Activated naive CD8-positive, alpha-beta T cell treated with anti-CD3 and anti-CD28 coated beads for 36 hours (primary cell): ENCODE results near the gene PFAS. TPM values are rescaled to one million over a fixed set of nuclear protein-coding genes. Genes with fewer than 3 reads are reported as not detected.

Experiments used
- DNase-seq: peaks from one replicate; pipeline ENCODE4 v3.0.0; 2021
- H3K27ac Mint-ChIP-seq: one replicate; pipeline ENCODE4 v1.8.0; 2022; ENCODE audit warnings: mild to moderate bottlenecking, moderate library complexity, mixed read lengths
- H3K27me3 Mint-ChIP-seq: one replicate; pipeline ENCODE4 v1.8.0; 2022; ENCODE audit warnings: mild to moderate bottlenecking, mixed read lengths
- H3K36me3 Mint-ChIP-seq: one replicate; pipeline ENCODE4 v1.8.0; 2021; ENCODE audit warnings: mild to moderate bottlenecking, mixed read lengths
- H3K4me1 Mint-ChIP-seq: one replicate; pipeline ENCODE4 v1.8.0; 2021; ENCODE audit warnings: mixed read lengths
- H3K4me3 Mint-ChIP-seq: one replicate; pipeline ENCODE4 v1.8.0; 2022; ENCODE audit warnings: mild to moderate bottlenecking, moderate library complexity, mixed read lengths
- H3K9me3 Mint-ChIP-seq: one replicate; pipeline ENCODE4 v1.8.0; 2022; ENCODE audit warnings: mixed read lengths
- total RNA-seq, 2 experiments: library from RNA; stranded (reverse); gene quantifications; one replicate each; pipeline ENCODE4 v1.2.3, GENCODE V29; 2021

Gene PFAS
- total RNA-seq, 2 experiments from 2014 or later, result 187 to 192 TPM

DNA sequence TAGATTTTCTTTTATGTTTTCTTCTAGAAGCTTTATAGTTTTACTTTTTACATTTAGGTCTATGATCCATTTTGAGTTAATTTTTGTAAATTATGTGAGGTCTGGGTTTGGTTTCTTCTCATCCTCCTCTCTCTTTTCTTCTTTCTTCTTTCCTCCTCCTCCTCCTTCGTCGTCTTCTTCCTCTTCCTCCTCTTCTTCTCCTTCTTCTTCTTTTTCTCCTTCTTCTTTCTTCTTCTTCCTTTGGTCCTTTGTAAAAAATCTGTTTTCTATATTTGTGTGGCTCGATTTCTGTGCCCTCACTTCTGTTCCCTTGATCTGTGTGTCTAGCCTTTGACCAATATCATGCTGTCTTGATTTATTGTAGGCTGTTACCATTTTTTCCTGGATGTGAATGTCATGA lies 51.1 kb downstream of the PFAS start:
- H3K36me3 Mint-ChIP-seq, result no peaks in the 10 kb centered on the region
- no peaks in the 10 kb centered on the region for H3K9me3 Mint-ChIP-seq
- H3K27me3 Mint-ChIP-seq, result no peaks in the 10 kb centered on the region
- no peak overlapping the region for H3K27ac Mint-ChIP-seq
- DNase-seq, result no peak
- H3K4me1 Mint-ChIP-seq, result no peaks in the 10 kb centered on the region
- no peak overlapping the region for H3K4me3 Mint-ChIP-seq

DNA sequence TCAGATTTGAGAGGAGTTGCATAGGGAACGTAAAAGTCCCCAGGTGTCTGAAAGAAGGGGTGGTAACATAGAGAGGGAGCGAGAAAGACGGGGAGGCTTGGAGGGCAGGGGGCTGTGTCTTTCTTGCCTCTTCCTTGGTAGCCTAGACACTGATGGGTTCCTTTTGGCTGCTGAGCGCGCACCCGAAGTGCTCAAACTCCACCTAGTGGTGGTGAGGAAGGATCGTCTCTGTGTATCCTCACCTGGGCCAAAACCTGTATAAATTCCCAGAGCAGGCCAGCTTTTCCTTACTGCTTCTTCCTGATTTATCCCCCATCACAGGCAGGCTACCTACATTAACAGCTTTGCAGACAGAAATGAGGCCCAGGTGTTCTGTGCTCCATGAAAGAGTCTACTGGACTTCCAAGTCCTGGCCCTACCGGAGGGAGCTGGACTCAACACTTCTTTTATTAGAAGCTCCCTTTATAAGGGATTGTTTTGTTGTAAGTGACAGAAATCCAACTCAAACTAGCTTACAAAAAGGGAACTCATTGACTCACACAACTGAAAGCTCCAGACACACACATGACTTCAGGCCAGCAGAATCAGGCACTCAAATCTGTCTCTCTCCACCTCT lies 51.6 kb downstream of the PFAS start:
- Mint-ChIP-seq H3K27ac (no peak overlapping the region), H3K4me3 (no peak overlapping the region), H3K4me1 (no peaks in the 10 kb centered on the region), H3K36me3 (no peaks in the 10 kb centered on the region), H3K9me3 (no peaks in the 10 kb centered on the region), H3K27me3 (no peaks in the 10 kb centered on the region)
- DNase-seq, result peak; percentile 54

DNA sequence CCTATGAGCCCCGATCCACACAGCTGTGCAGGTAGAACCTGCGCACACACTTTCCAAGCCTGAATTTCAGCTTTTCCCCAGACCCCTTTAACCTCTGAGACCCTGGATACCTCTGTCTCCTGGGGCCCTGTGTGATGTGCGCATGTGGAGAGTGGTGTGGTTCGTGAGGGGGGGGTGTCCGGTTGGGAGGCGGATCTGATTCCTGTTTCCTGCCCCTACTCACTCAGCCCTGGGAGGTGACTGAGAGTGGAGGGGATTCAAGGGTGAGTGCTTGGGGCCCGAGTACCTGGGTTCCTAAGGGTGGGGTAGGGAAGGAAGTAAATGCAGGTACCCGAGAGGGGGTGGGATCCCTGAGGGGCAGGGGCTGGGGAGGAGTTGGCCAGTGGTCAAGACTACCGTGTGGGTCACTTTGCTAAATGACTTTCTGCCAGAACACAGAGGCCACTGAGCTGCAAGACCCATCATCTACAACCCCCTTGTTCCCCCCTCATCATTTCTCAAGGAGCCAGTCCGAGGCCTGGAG lies 61.6 kb downstream of the PFAS start:
- no peak for DNase-seq
- no peak overlapping the region for H3K27ac Mint-ChIP-seq
- H3K9me3 Mint-ChIP-seq, result no peaks in the 10 kb centered on the region
- H3K36me3 Mint-ChIP-seq, result no peaks in the 10 kb centered on the region
- peaks cover 23% of the 10 kb centered on the region for H3K27me3 Mint-ChIP-seq
- no peak overlapping the region for H3K4me3 Mint-ChIP-seq
- no peaks in the 10 kb centered on the region for H3K4me1 Mint-ChIP-seq

DNA sequence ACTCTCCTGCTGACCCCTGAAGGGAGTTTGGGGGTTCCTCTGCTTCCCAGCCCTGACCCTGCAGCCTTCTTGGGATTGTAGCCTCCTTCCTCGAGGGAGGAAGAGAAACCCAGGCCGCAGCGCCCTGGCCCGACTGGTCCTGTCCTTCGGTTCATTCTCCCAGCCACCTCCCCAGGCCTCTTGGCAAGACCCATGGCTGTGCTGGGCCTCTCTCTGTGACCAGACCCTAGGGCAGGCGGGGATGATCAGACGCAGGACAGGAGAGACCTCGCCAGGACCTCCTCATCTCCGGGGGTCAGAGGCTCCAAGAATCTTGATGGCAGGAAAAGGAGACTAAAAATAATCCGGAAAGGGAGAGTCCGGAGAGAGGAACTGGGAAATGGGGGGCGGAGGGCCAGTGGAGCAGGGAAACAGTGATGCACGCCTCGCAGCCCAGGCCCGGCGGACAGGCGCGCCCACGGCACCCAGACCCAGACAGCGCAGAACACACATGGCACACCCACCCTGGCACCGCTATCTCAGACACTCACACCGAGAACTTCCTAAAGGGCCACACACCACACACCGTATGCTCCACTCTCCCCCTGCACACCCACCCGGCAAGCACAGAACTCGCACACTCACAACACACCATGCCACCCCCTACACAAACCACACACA lies 62.2 kb downstream of the PFAS start:
- Mint-ChIP-seq H3K27ac (no peak overlapping the region), H3K4me1 (no peaks in the 10 kb centered on the region), H3K4me3 (no peak overlapping the region), H3K9me3 (no peaks in the 10 kb centered on the region), H3K27me3 (peaks cover 26% of the 10 kb centered on the region), H3K36me3 (no peaks in the 10 kb centered on the region)
- DNase-seq, result no peak

DNA sequence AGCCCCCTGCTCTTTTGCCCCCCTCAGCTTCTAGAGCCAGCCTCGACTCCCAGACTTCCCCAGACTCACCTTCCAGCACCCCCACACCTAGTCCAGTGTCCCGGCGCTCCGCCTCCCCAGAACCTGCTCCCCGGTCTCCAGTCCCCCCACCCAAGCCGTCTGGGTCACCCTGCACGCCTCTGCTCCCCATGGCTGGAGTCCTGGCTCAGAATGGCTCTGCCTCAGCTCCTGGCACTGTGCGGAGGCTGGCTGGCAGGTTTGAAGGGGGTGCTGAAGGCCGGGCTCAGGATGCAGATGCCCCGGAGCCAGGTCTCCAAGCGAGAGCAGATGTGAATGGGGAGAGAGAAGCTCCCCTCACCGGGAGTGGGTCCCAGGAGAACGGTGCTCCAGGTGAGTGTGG lies 63.2 kb downstream of the PFAS start:
- H3K4me1 Mint-ChIP-seq, result no peaks in the 10 kb centered on the region
- H3K4me3 Mint-ChIP-seq, result no peak overlapping the region
- no peak overlapping the region for H3K27ac Mint-ChIP-seq
- DNase-seq, result no peak
- peaks cover 28% of the 10 kb centered on the region for H3K27me3 Mint-ChIP-seq
- no peaks in the 10 kb centered on the region for H3K36me3 Mint-ChIP-seq
- no peaks in the 10 kb centered on the region for H3K9me3 Mint-ChIP-seq

DNA sequence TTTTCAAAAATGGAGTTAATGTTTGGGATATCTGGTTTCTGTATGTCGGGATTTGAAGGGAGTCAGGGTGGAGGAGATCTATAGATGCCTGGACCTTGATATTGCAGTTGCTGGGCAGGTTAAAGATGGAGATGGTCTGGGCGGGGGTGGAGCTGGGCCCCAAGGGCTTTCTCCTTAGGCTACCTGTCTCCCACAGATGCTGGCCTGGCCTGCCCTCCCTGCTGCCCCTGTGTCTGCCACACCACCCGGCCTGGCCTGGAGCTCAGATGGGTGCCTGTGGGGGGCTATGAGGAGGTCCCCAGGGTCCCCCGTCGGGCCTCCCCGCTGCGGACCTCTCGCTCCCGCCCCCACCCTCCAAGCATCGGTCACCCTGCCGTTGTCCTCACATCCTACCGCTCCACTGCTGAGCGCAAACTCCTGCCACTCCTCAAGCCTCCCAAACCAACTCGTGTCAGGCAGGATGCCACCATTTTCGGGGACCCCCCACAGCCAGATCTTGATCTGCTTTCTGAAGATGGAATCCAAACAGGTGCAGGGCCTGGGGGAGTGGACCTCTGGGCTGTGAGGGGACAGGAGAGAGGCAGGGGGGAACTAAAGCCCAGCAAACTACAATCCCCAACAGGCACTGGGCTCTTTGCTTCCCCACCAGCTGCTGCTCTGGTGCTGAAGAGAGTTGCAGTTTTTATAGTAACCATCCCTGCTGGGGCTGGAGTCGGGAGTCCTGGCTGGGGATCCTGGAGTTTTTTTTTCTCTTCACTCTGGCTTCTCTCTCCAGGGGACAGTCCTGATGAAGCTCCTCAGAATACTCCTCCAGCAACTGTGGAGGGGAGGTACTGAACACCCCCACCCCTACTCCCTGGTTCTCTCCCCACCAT lies 63.9 kb downstream of the PFAS start:
- H3K36me3 Mint-ChIP-seq, result no peaks in the 10 kb centered on the region
- DNase-seq, result no peak
- H3K4me3 Mint-ChIP-seq, result no peak overlapping the region
- H3K4me1 Mint-ChIP-seq, result no peaks in the 10 kb centered on the region
- H3K27me3 Mint-ChIP-seq, result peaks cover 28% of the 10 kb centered on the region
- no peaks in the 10 kb centered on the region for H3K9me3 Mint-ChIP-seq
- no peak overlapping the region for H3K27ac Mint-ChIP-seq

DNA sequence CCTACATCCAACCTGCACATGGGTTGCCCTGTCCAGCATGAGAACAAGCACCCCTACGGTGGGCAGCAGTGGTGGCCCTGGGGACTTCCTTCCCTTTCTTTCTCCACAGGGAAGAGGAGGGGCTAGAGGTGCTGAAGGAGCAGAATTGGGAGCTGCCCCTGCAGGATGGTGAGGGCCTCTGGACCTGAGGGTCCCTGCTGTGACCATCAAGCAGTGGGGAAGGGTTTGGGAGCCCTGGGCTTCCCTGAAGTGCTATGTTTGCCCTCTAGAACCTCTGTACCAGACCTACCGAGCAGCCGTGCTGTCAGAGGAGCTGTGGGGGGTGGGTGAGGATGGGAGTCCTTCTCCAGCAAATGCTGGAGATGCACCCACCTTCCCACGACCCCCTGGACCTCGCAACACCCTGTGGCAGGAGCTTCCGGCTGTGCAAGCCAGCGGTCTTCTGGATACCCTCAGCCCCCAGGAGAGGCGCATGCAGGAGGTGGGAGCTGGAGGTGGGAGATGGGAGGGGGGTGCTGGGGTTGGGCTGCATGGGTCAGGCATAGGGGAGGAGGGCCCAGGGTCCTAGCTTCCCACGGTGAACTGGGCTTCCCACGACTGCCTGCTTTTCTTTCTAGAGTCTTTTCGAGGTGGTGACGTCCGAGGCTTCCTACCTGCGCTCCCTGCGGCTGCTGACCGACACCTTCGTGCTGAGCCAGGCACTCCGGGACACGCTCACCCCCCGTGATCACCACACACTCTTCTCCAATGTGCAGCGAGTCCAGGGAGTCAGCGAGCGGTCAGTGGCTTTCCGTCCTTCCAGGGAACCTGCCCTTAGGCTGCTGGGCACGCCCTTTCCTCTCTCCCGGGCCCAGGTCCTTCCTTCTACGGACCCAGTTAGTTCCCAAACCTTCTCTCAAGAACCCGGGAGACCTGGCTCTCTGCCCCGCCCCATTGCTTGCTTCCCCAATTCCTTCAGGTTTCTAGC lies 66.0 kb downstream of the PFAS start:
- Mint-ChIP-seq H3K36me3 (no peaks in the 10 kb centered on the region), H3K4me3 (no peak overlapping the region), H3K27me3 (peaks cover 28% of the 10 kb centered on the region), H3K9me3 (no peaks in the 10 kb centered on the region), H3K4me1 (no peaks in the 10 kb centered on the region), H3K27ac (no peak overlapping the region)
- DNase-seq, result no peak

DNA sequence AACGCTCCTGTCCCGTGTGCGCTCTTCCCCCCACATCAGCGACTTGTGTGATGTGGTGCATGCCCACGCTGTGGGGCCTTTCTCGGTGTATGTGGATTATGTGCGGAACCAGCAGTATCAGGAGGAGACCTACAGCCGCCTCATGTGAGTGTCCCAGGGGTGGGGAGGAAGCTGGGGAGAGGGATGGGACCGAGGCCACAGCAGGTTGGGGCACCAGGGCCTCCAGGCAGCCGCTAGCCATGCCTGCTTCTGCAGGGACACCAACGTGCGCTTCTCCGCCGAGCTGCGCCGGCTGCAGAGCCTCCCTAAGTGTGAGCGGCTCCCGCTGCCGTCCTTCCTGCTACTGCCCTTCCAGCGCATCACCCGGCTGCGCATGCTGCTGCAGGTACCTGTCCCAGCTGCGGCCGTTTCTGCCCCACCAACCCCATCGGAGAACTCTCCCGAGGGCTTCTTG lies 66.7 kb downstream of the PFAS start:
- H3K4me1 Mint-ChIP-seq, result no peaks in the 10 kb centered on the region
- DNase-seq, result no peak
- no peaks in the 10 kb centered on the region for H3K36me3 Mint-ChIP-seq
- H3K4me3 Mint-ChIP-seq, result no peak overlapping the region
- peaks cover 28% of the 10 kb centered on the region for H3K27me3 Mint-ChIP-seq
- no peak overlapping the region for H3K27ac Mint-ChIP-seq
- no peaks in the 10 kb centered on the region for H3K9me3 Mint-ChIP-seq

DNA sequence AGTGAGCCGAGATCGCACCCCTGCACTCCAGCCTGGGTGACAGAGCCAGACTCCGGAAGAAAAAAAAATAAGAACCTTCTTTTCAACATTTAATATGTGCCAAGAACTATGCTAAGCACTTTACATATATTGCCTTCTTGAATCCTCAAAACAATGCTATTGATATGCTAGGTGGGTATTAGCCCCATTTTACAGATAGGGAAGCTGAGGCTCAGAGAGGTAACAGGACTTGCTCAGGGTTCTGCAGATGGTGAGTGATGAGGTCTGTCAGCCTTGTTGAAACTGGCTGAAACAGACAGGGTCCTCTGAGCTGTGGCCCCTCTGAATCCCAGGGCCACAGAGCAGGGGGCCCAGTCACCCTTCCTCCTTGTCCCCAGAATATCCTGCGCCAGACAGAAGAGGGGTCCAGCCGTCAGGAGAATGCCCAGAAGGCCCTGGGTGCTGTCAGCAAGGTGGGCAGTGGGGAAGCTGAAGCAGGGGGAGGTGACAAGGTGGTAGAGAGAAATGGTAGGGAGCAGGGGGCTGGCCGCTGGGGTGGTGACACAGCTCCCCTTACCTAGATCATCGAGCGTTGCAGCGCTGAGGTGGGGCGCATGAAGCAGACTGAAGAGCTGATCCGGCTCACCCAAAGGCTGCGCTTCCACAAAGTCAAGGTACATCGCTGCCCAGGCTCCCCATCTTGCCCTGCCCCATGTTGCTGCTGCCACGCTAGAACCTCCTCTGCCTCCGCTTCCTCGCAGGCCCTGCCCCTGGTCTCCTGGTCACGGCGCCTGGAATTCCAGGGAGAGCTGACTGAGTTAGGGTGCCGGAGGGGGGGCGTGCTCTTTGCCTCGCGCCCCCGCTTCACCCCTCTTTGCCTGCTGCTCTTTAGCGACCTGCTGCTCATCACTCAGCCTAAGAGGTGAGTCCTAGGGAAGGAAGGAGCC lies 69.2 kb downstream of the PFAS start:
- H3K4me3 Mint-ChIP-seq, result no peak overlapping the region
- H3K9me3 Mint-ChIP-seq, result no peaks in the 10 kb centered on the region
- H3K27me3 Mint-ChIP-seq, result peaks cover 19% of the 10 kb centered on the region
- no peaks in the 10 kb centered on the region for H3K4me1 Mint-ChIP-seq
- H3K27ac Mint-ChIP-seq, result no peak overlapping the region
- DNase-seq, result no peak
- no peaks in the 10 kb centered on the region for H3K36me3 Mint-ChIP-seq

Other genes with a start within 250 kb of the PFAS start
- not detected for gene GUCY2D, start 246.7 kb upstream of the PFAS start, total RNA-seq
- under 1 TPM in 1 of 2 experiments, not detected in 1; 0.08 TPM for gene ALOX15B, start 210.2 kb upstream of the PFAS start, total RNA-seq
- 1 to 10 TPM; 3.7 to 4.1 TPM for gene ALOX12B, start 161.6 kb upstream of the PFAS start, total RNA-seq
- gene ALOXE3, start 130.8 kb upstream of the PFAS start, total RNA-seq, result under 1 TPM in 1 of 2 experiments, not detected in 1; 0.10 TPM
- gene HES7, start 125.2 kb upstream of the PFAS start, total RNA-seq, result 1 to 10 TPM; 1.9 to 2.0 TPM
- 10 to 100 TPM; 55.7 to 56.1 TPM for gene PER1, start 96.9 kb upstream of the PFAS start, total RNA-seq
- 10 to 100 TPM; 27.7 to 28.4 TPM for gene VAMP2, start 86.3 kb upstream of the PFAS start, total RNA-seq
- gene TMEM107, start 72.9 kb upstream of the PFAS start, total RNA-seq, result 10 to 100 TPM; 26.0 to 26.3 TPM
- gene BORCS6, start 59.1 kb upstream of the PFAS start, total RNA-seq, result 1 to 10 TPM; 5.1 to 5.2 TPM
- gene AURKB, start 38.7 kb upstream of the PFAS start, total RNA-seq, result 100 to 1,000 TPM; 177 to 181 TPM
- 10 to 100 TPM; 45.4 to 45.7 TPM for gene CTC1, start 1.2 kb upstream of the PFAS start, total RNA-seq
- gene RANGRF, start 39.4 kb downstream of the PFAS start, total RNA-seq, result 10 to 100 TPM; 55.1 to 55.3 TPM
- 1 to 10 TPM; 1.4 to 2.1 TPM for gene SLC25A35, start 46.1 kb downstream of the PFAS start, total RNA-seq
- gene ARHGEF15, start 61.0 kb downstream of the PFAS start, total RNA-seq, result not detected
- not detected for gene ODF4, start 90.6 kb downstream of the PFAS start, total RNA-seq
- 1,000 to 10,000 TPM; 2,835 to 2,863 TPM for gene RPL26, start 133.9 kb downstream of the PFAS start, total RNA-seq
- under 1 TPM; 0.14 to 0.22 TPM for gene RNF222, start 148.5 kb downstream of the PFAS start, total RNA-seq
- gene NDEL1, start 186.6 kb downstream of the PFAS start, total RNA-seq, result 10 to 100 TPM; 37.5 to 47.8 TPM